Uterus (tissue), 4 donors: ENCODE results near the gene ADAMTS18. TPM values are rescaled to one million over a fixed set of nuclear protein-coding genes. Genes with fewer than 3 reads are reported as not detected.

Experiments used
- DNase-seq, 2 donors: peaks; one replicate each; pipeline ENCODE4 v3.0.0-alpha.2; 2019 to 2020
- H3K27ac ChIP-seq, 2 donors: fragments of 200-600 bp; sonication (generic); 1 replicate in 1 of 2; 2 replicates in 1 of 2; pipeline ENCODE4 v1.5.1; 2016 to 2018
- H3K27me3 ChIP-seq, 2 donors: fragments of 200-600 bp; sonication (generic); one replicate each; pipeline ENCODE4 v1.5.1; 2018 to 2019; ENCODE audit warnings: control low read depth in 1 of 2
- H3K36me3 ChIP-seq, 2 donors: fragments of 200-600 bp; sonication (generic); one replicate each; pipeline ENCODE4 v1.5.1; 2019; ENCODE audit warnings: control low read depth in 1 of 2
- H3K4me1 ChIP-seq, 2 donors: fragments of 200-600 bp; sonication (generic); one replicate each; pipeline ENCODE4 v1.5.1; 2018 to 2019; ENCODE audit warnings: control low read depth in 1 of 2
- H3K4me3 ChIP-seq, 2 donors: fragments of 200-600 bp; sonication (generic); 1 replicate in 1 of 2; 2 replicates in 1 of 2; pipeline ENCODE4 v1.5.1; 2018 to 2019; ENCODE audit warnings: mild to moderate bottlenecking in 1 of 2
- H3K9me3 ChIP-seq, 2 donors: fragments of 200-600 bp; sonication (generic); one replicate each; pipeline ENCODE4 v1.5.1; 2019; ENCODE audit warnings: control low read depth in 1 of 2
- POLR2A ChIP-seq, 2 donors: fragments of 450-650 bp; IDR thresholded peaks; one replicate each; pipeline ENCODE4 v1.6.1; 2016; ENCODE audit warnings: antibody characterized with exemption in 2 of 2, mild to moderate bottlenecking in 1 of 2, moderate library complexity in 1 of 2
- intact Hi-C: fragments of 100-400 bp; cut with DNase I; formaldehyde crosslinking; loops from one replicate; pipeline ENCODE4 v1.15.1; 2023; ENCODE audit warnings: low total_unique reads
- total RNA-seq, 4 donors: library from RNA; depleted of rRNA in 3 of 4; stranded (reverse); fragments of >200 nt in 3 of 4; gene quantifications; one replicate each; pipeline versions ENCODE4 v1.1.0 to v1.2.4, GENCODE V29; 2014 to 2023
- TF ChIP-seq, protein P1 (sequence below), 4 experiments: fragments of 200-600 bp in 2 of 4; fragments of 450-650 bp in 2 of 4; sonication (generic) in 2 of 4; IDR thresholded peaks; one replicate each; pipeline ENCODE4 v1.5.1; 2016 to 2019; ENCODE audit warnings: antibody characterized with exemption in 4 of 4, mild to moderate bottlenecking in 2 of 4, moderate library complexity in 1 of 4
- donor health status: DM: yes; HTN: yes; CAD: no.

The ADAMTS18 gene
- total RNA-seq, 4 donors from 2014 or later: 3.5 to 5.3 TPM; not detected in 2

GRCh38 chr16:77457046-77457445, 22.2 kb upstream of the ADAMTS18 start:
- no peaks in the 10 kb centered on the region for H3K36me3 ChIP-seq
- no peaks in the 10 kb centered on the region for H3K4me1 ChIP-seq
- no peak overlapping the region for H3K4me3 ChIP-seq
- TF ChIP-seq POLR2A (IDR thresholded peaks at IDR 0.05): no peak
- TF ChIP-seq, protein P1, sequence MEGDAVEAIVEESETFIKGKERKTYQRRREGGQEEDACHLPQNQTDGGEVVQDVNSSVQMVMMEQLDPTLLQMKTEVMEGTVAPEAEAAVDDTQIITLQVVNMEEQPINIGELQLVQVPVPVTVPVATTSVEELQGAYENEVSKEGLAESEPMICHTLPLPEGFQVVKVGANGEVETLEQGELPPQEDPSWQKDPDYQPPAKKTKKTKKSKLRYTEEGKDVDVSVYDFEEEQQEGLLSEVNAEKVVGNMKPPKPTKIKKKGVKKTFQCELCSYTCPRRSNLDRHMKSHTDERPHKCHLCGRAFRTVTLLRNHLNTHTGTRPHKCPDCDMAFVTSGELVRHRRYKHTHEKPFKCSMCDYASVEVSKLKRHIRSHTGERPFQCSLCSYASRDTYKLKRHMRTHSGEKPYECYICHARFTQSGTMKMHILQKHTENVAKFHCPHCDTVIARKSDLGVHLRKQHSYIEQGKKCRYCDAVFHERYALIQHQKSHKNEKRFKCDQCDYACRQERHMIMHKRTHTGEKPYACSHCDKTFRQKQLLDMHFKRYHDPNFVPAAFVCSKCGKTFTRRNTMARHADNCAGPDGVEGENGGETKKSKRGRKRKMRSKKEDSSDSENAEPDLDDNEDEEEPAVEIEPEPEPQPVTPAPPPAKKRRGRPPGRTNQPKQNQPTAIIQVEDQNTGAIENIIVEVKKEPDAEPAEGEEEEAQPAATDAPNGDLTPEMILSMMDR (IDR thresholded peaks at IDR 0.05): no peak
- intact Hi-C loops: no loop called here
- no peak for DNase-seq
- H3K27ac ChIP-seq: no peak overlapping the region
- H3K27me3 ChIP-seq: no peaks in the 10 kb centered on the region
- no peaks in the 10 kb centered on the region for H3K9me3 ChIP-seq

DNA sequence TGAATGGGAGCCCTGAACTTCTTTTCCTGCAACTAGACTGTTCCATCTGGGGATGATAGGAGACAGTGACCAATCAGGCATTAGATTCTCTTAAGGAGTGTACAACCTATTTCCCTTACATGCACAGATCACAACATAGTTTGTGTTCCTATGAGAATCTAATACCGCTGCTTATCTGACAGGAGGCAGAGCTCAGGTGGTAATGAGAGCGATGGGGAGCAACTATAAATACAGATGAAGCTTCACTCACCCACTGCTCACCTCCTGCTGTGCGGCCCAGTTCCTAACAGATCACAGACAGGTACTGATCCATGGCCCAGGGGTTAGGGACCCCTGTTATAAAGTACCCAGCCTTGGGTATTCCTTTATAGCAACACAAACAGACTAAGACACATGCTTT, 17.4 kb upstream of the ADAMTS18 start:
- TF ChIP-seq POLR2A (IDR thresholded peaks at IDR 0.05): no peak
- TF ChIP-seq, protein P1 (IDR thresholded peaks at IDR 0.05): no peak

DNA sequence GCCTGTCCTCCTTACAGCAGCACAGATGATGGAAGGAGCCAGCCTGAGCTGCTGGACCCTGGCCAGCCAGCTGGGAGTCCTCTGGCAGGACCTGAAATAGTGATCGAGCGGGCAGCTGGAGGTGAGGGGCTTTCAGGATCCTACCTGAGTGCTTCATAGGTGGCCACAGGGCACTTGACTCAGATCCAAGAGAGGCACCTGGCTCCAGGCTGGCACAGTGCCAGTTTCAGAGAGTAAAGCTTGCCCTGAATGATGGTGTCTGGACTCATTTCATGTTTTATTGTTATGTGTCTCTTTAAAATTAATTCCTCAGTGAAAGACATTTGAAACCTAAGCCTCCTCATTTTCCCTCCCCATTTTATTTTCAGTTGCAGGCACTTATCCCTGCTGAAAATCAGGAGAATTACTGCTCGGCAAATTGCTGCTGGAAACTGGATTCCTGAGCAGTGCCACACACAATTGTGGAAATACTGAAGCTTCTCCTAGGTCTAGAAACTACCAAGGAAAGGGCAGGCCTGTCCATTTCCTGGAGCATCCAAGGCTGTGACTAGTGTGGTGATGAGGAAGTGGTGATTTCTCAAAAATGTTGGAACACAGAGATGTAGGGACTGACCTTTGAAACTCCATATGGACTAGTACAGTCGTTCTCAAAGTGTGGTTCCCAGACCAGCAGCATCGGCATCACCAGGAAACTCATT, 16.1 kb upstream of the ADAMTS18 start:
- intact Hi-C loops: no loop called here
- H3K27me3 ChIP-seq: no peaks in the 10 kb centered on the region
- no peak overlapping the region for H3K4me3 ChIP-seq
- no peak for DNase-seq
- H3K9me3 ChIP-seq: no peaks in the 10 kb centered on the region
- no peak for TF ChIP-seq POLR2A (IDR thresholded peaks at IDR 0.05)
- TF ChIP-seq, protein P1 (IDR thresholded peaks at IDR 0.05): no peak
- H3K4me1 ChIP-seq: no peaks in the 10 kb centered on the region
- no peak overlapping the region for H3K27ac ChIP-seq
- no peaks in the 10 kb centered on the region for H3K36me3 ChIP-seq

More for the DNA sequence above, 17.4 kb upstream of the ADAMTS18 start:
- intact Hi-C loops: no loop called here
- no peak for DNase-seq
- Histone ChIP-seq H3K9me3 (no peaks in the 10 kb centered on the region), H3K27me3 (no peaks in the 10 kb centered on the region), H3K4me1 (no peaks in the 10 kb centered on the region), H3K27ac (no peak overlapping the region), H3K4me3 (no peak overlapping the region), H3K36me3 (no peaks in the 10 kb centered on the region)

- H3K9me3 ChIP-seq: no peaks in the 10 kb centered on the region
- TF ChIP-seq, protein P1 (IDR thresholded peaks at IDR 0.05): no peak
- TF ChIP-seq POLR2A (IDR thresholded peaks at IDR 0.05): no peak
- no peaks in the 10 kb centered on the region for H3K27me3 ChIP-seq
- no peak overlapping the region for H3K4me3 ChIP-seq
- H3K36me3 ChIP-seq: no peaks in the 10 kb centered on the region
- intact Hi-C loops: no loop called here
- no peak overlapping the region for H3K27ac ChIP-seq
- no peaks in the 10 kb centered on the region for H3K4me1 ChIP-seq
- no peak for DNase-seq
Observed at GRCh38 chr16:77449208-77449607, 14.4 kb upstream of the ADAMTS18 start.

- Histone ChIP-seq H3K4me1 (no peaks in the 10 kb centered on the region), H3K9me3 (no peaks in the 10 kb centered on the region), H3K4me3 (no peak overlapping the region), H3K36me3 (no peaks in the 10 kb centered on the region), H3K27ac (no peak overlapping the region), H3K27me3 (no peaks in the 10 kb centered on the region)
- TF ChIP-seq POLR2A (IDR thresholded peaks at IDR 0.05): no peak
- TF ChIP-seq, protein P1 (IDR thresholded peaks at IDR 0.05): no peak
- no peak for DNase-seq
- intact Hi-C loops: no loop called here
Observed at GRCh38 chr16:77445324-77445723, 10.5 kb upstream of the ADAMTS18 start.
